H7 (cell line): ENCODE data around the gene MAMLD1. TPM values are rescaled to one million over a fixed set of nuclear protein-coding genes. Genes with fewer than 3 reads are reported as not detected.

Source experiments
- DNase-seq: peaks from one replicate; pipeline ENCODE4 v3.0.0; 2012
- H3K27me3 ChIP-seq: 2 replicates; pipeline ENCODE4 v1.6.0; 2011; ENCODE audit warnings: mild to moderate bottlenecking, low read length; ENCODE audit not compliant: control insufficient read depth, insufficient read depth
- H3K36me3 ChIP-seq: replicated peaks from 2 replicates; pipeline ENCODE4 v1.5.1; 2011; ENCODE audit warnings: low read length; ENCODE audit not compliant: control insufficient read depth, insufficient read depth
- H3K4me3 ChIP-seq: 2 replicates; pipeline ENCODE4 v1.5.1; 2011; ENCODE audit warnings: low read depth, mild to moderate bottlenecking, control low read depth, low read length, moderate library complexity; ENCODE audit not compliant: insufficient read depth
- total RNA-seq: library from RNA; depleted of rRNA; stranded (reverse); fragments of >200 nt; shearing (Covaris generic); gene quantifications from 2 replicates; pipeline ENCODE4 v1.2.3, GENCODE V29; 2014

Gene MAMLD1
- total RNA-seq, 1 experiment from 2014 or later: 0.31 TPM

GRCh38 chrX:150363561-150364346, 637 bp downstream of the MAMLD1 start:
- Histone ChIP-seq H3K4me3 (peak overlapping the region; percentile 67), H3K36me3 (no peaks in the 10 kb centered on the region), H3K27me3 (peaks cover 75% of the 10 kb centered on the region)
- DNase-seq: peak; percentile 78

GRCh38 chrX:150364347-150365050, 1.4 kb downstream of the MAMLD1 start:
- peak; percentile 66 for DNase-seq
- Histone ChIP-seq H3K36me3 (no peaks in the 10 kb centered on the region), H3K4me3 (peak overlapping the region; percentile 67), H3K27me3 (peaks cover 71% of the 10 kb centered on the region)

- H3K36me3 ChIP-seq: no peaks in the 10 kb centered on the region
- peak overlapping the region; percentile 67 for H3K4me3 ChIP-seq
- peak; percentile 88 for DNase-seq
- peaks cover 65% of the 10 kb centered on the region for H3K27me3 ChIP-seq
Observed at GRCh38 chrX:150365051-150365989, 2.2 kb downstream of the MAMLD1 start.

- H3K27me3 ChIP-seq: peaks cover 56% of the 10 kb centered on the region
- H3K4me3 ChIP-seq: peak overlapping the region; percentile 67
- DNase-seq: peak; percentile 78
- no peaks in the 10 kb centered on the region for H3K36me3 ChIP-seq
Observed at GRCh38 chrX:150365990-150366911, 3.1 kb downstream of the MAMLD1 start.

GRCh38 chrX:150366951-150367545, 3.9 kb downstream of the MAMLD1 start:
- Histone ChIP-seq H3K4me3 (no peak overlapping the region), H3K36me3 (no peaks in the 10 kb centered on the region), H3K27me3 (peaks cover 48% of the 10 kb centered on the region)
- no peak for DNase-seq

- H3K36me3 ChIP-seq: no peaks in the 10 kb centered on the region
- DNase-seq: no peak
- H3K27me3 ChIP-seq: peaks cover 20% of the 10 kb centered on the region
- H3K4me3 ChIP-seq: no peak overlapping the region
Observed at GRCh38 chrX:150370589-150371312, 7.6 kb downstream of the MAMLD1 start.

- Histone ChIP-seq H3K4me3 (no peak overlapping the region), H3K36me3 (no peaks in the 10 kb centered on the region), H3K27me3 (peaks cover 11% of the 10 kb centered on the region)
- no peak for DNase-seq
Observed at GRCh38 chrX:150371877-150372276, 8.8 kb downstream of the MAMLD1 start.

GRCh38 chrX:150372280-150372679, 9.2 kb downstream of the MAMLD1 start:
- H3K27me3 ChIP-seq: peaks cover 8% of the 10 kb centered on the region
- H3K4me3 ChIP-seq: no peak overlapping the region
- no peaks in the 10 kb centered on the region for H3K36me3 ChIP-seq
- no peak for DNase-seq

- H3K27me3 ChIP-seq: peaks cover 8% of the 10 kb centered on the region
- no peaks in the 10 kb centered on the region for H3K36me3 ChIP-seq
- H3K4me3 ChIP-seq: no peak overlapping the region
- DNase-seq: no peak
Observed at GRCh38 chrX:150372756-150373155, 9.6 kb downstream of the MAMLD1 start.

GRCh38 chrX:150375243-150375770, 12.2 kb downstream of the MAMLD1 start:
- Histone ChIP-seq H3K4me3 (no peak overlapping the region), H3K27me3 (peaks cover 8% of the 10 kb centered on the region), H3K36me3 (no peaks in the 10 kb centered on the region)
- no peak for DNase-seq

GRCh38 chrX:150377005-150377404, 13.9 kb downstream of the MAMLD1 start:
- no peak overlapping the region for H3K4me3 ChIP-seq
- no peak for DNase-seq
- no peaks in the 10 kb centered on the region for H3K36me3 ChIP-seq
- H3K27me3 ChIP-seq: peaks cover 8% of the 10 kb centered on the region

- H3K4me3 ChIP-seq: no peak overlapping the region
- no peaks in the 10 kb centered on the region for H3K36me3 ChIP-seq
- no peaks in the 10 kb centered on the region for H3K27me3 ChIP-seq
- DNase-seq: no peak
Observed at GRCh38 chrX:150405006-150405405, 41.9 kb downstream of the MAMLD1 start.

- no peaks in the 10 kb centered on the region for H3K27me3 ChIP-seq
- no peaks in the 10 kb centered on the region for H3K36me3 ChIP-seq
- DNase-seq: no peak
- no peak overlapping the region for H3K4me3 ChIP-seq
Observed at GRCh38 chrX:150405576-150405975, 42.5 kb downstream of the MAMLD1 start.
